Activated T-cell treated with anti-CD3 and anti-CD28 coated beads, Interleukin-2, amount 50 U/mL, for 48 hours (primary cell): ENCODE results near the gene SLC9A8.
"Not testable (repeated sequence)": the region's sequence is repeated elsewhere in the genome, so short reads cannot be mapped to it uniquely, and the experiment has no call there.

Experiments used
- DNase-seq, 2 experiments: peaks; one replicate each; pipeline ENCODE4 v3.0.0-alpha.2; 2020

Gene SLC9A8, protein sequence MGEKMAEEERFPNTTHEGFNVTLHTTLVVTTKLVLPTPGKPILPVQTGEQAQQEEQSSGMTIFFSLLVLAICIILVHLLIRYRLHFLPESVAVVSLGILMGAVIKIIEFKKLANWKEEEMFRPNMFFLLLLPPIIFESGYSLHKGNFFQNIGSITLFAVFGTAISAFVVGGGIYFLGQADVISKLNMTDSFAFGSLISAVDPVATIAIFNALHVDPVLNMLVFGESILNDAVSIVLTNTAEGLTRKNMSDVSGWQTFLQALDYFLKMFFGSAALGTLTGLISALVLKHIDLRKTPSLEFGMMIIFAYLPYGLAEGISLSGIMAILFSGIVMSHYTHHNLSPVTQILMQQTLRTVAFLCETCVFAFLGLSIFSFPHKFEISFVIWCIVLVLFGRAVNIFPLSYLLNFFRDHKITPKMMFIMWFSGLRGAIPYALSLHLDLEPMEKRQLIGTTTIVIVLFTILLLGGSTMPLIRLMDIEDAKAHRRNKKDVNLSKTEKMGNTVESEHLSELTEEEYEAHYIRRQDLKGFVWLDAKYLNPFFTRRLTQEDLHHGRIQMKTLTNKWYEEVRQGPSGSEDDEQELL

DNA sequence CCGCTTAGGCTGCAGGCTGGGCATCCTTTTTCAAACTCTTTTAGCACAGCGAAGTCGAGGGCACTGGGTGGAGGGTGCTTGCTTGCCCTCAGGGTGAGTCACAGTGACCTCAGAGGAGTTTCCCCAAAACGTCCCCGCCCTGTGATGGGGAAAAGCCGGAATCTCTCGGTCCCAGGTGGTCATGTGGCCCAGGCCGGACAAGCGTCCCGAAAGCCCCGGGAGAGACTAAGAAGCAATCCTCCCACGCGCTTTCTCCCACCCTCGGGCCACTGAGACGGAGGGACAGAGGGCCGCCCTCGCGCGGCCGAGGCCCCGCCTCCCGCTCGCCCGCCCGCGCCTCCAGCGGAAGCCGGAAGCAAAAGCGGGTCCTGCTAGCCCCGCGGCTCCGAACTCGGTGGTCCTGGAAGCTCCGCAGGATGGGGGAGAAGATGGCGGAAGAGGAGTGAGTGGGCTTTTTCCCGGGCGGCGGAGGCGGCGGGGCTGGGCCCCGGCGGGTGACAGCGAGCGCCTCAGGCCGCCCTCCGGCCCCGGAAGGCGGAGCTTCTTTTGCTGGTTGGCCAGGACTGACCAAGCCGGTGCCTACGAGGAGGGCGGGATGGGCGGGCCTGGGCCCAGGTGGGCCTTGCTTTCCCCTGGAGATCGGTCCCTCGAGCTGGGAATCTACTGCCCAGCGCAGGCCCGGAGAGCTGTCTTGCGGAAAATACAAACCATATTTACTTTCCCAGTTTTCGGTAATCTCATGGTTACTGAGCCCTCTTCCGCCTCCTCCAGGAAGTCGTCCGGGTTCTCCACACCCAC, at the start of gene SLC9A8:
Gene SLC9A8, plus strand, starts transcription at position 322 of the 798 bp plus-strand sequence. Its CDS starts 95 bp downstream, at position 417.
- DNase-seq, result peak; percentile 90

DNA sequence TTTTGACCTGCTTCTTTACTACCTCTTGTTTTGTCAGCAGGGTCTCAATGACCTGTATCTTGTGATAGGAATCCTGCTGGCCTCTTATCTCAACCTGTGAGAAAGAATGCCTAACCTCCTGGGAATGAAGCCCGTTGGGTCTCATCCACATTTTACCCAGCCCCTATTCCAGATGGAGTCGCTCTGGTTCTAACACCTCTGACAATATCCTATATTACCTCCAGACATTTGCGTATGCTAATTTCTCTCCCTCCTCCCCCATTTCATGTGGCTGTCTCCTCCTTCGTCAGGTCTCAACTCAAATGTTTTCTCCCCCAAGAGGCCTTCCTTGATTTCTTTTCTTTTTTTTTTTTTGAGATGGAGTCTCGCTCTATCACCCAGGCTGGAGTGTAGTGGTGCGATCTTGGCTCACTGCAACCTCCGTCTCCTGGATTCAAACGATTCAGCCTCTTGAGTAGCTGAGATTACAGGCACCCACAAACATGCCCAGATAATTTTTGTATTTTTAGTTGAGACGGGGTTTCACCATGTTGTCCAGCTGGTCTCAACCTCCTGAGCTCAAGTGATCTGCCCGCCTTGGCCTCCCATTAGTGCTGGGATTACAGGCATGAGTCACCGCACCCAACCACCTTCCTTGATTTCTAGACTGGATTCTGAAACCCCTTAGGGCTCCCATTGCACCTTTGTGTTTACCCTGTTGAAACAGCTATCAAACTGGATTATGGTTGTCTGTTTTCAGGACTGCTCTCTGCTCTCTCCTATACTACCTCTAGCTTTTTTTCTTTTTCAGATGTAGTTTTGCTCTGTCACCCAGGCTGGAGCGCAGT, 49.5 kb upstream of the SLC9A8 start:
- no peak for DNase-seq

DNA sequence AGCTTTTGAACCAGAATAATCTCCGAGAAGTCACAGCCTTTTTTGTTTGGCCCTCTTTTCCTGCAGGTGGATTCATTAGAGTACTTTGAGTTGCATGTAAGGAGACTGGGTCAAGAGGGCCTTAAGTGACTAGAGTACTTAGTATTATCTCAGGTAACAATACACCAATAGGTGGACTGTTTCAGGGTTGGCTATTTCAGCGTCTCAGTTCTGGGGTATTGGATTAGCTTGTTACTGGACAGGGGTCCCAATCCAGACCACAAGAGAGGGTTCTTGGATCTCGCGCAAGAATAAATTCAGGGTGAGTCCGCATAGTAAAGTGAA, 47.3 kb upstream of the SLC9A8 start:
- no peak for DNase-seq

DNA sequence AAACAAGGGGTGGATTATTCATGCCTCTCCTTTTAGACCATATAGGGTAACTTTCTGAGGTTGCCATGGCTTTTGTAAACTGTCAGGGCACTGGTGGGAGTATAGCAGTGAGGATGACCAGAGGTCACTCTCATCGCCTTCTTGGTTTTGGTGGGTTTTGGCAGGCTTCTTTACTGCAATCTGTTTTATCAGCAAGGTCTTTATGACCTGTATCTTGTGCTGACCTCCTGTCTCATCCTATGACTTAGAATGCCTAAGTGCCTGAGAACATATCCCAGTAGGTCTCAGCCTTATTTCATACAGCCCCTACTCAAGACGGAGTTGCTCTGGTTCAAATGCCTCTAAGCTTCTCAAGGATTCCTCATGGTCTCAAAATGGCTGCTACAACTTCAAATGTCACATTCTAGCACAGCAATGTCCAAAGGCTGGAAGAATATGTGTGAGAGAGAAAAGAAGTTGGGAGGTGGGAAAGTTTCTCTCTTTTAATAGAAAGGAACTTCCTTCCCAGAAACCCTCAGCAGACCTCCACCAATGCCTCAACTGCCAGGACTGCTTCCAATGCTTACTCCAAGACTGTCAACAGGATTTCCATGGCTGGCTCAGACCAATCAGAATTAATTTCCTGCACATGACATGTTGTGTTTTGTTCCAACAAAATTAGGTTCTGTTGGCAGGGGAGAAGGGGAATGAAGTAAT, 46.6 kb upstream of the SLC9A8 start:
- DNase-seq, result no peak

DNA sequence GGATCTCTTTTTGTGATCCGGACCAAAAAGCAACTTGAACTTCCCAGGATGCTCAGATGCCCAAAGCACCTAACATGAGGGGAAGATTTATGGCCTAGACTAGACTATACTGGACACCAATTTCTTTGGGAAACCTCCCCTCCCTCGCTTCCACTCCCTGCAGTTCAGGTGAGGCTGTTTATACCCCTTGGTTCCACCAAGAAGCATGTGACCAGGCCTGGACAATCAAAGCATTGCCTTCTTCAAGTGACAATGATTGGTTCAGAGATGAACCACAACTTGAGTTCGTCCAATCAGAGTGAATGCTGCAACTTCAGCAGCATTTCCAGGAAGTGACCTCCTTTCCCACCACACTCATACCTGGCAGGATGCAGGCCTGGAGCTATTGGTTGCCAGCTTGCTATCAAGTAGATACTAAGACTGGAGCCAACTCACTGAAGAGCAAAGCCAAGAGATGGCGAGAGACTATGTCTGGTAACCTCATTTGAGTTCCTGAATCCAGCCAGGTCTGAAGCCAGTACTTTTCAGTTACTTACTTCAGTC, 45.6 kb upstream of the SLC9A8 start:
- no peak for DNase-seq

DNA sequence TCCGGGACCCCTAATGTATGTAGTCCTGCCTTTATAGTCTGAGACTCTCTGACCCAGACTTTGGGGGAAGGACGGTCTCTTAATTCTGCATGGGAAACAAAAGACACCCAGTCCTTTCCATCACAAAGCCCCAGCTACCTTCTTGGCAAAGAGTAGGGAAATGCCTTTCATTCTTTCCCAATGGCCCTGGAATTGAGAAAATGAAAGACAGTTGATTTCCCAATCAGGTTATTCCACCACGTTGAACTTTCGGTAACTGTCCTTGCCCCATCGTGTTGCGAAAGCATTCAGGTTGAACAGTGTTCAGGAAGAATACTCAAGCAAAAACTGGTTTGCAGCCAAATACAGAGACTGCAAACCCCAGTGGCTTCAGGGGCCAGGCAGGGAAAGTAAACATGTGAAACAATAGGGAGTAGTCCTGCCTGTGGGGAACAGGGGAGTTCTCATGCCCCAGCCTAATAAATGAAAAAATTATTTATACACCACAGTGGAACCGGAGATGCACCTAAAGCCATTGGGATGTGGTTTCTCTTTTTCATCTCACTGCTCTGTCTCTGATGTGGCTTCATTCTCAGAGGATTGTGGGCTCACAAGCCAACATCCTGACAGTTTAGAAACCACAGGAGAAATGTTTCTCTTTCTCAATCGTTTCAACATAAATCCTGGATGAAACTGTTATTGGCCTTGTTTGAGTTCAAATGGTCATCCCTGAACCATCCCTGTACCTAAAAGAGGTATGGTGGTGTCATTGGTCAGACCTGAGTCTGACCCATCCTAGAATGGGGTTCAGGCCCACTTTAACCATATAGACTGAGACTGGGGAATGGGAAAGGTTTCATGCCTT, 44.2 kb upstream of the SLC9A8 start:
- no peak for DNase-seq

DNA sequence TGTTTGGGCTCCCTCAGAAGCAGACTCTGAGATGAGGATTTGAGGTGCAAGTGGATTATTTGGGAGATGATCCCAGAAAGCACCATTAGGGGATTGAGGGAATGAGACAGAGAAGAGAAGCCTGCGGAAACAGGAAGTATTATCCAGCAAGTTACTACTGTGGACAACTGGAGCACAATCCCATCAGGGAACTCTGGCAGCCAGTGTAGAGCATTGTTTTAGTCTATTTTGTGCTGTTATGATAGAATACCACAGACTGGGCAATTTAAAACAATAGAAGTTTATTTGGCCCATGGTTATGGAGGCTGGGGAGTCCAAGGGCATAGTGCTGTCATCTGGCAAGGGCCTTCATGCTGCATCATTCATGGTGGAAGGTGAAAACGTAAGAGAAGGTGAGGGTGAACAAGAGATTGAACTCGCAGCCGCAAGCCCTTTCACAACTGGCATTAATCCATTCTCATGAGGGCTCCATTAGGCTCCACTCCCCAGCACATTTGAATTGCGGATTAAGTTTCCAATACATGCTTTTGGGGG, 43.5 kb upstream of the SLC9A8 start:
- no peak for DNase-seq

DNA sequence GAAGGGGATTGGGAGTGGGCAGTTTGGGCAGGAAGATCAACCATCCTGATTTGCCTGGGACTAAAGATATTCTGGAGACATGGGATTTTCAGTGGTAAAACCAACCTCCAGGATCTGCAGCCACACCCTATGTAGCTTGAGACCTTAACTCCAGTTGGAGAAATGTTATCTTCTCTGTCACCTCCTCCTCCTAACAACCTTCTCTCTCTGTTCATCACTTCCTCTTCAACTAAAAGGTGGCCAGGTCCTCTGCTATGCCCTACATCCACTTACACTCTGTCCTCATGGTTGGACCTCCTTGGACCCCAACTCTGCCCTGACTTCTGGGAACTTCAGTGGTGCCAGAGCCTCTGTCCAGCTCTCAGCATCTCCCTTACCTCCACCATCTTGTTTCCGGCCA, 42.0 kb upstream of the SLC9A8 start:
- DNase-seq, result no peak

DNA sequence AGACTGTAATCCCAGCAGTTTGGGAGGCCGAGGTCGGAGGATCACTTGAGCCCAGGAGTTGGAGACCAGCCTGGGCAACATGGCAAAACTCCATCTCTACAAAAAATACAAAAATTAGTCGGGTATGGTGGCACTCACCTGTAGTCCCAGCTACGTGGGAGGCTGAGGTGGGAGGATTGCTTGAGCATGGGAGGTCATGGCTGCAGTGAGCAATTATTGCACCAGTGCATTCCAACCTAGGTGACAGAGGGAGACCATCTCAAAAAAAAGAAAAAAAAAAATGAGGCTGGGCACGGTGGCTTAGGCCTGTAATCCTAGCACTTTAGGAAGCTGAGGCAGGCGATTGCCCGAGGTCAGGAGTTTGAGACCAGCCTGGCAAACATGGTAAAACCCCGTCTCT, 38.4 kb upstream of the SLC9A8 start:
- DNase-seq, result not testable (repeated sequence)

DNA sequence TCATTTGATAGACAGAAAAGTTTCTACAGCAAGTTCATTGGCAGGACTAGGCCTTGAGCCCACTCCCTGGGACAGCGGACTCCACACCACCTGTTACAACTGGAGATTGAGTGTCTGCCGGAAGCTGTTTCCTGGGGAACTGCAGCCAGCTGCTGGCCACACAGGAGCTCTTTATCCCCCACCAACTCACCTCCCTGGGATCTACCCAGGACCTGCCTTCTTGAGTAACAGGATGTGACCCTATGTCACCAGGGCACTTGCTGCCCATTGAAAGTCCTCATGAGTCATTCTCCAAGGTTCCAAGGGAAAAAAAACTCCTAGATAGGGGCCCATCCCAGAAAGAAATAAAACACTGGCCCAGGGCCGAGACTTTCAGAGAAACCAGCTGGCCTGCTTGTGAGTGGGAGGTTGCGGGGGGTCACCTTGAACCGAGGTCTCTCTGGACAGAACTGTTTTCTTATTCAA, 37.4 kb upstream of the SLC9A8 start:
- no peak for DNase-seq

DNA sequence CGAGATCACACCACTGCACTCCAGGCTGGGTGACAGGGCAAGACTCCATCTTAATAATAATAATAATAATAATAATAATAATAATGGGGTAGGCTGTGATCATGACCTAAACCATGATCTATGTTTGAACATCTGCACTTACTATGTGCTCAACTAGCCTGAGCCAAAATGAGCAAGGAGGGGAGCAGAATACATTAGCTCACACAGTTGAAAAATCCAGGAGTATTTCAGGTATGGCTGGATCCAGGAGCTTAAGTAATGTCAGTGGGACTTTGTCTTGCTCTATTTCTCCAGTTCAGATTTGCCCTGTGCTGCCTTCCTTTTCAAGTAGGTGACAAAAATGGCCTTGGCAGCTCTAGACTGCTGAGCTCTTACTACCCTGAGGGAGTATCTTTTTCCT, 32.7 kb upstream of the SLC9A8 start:
- DNase-seq, result no peak

DNA sequence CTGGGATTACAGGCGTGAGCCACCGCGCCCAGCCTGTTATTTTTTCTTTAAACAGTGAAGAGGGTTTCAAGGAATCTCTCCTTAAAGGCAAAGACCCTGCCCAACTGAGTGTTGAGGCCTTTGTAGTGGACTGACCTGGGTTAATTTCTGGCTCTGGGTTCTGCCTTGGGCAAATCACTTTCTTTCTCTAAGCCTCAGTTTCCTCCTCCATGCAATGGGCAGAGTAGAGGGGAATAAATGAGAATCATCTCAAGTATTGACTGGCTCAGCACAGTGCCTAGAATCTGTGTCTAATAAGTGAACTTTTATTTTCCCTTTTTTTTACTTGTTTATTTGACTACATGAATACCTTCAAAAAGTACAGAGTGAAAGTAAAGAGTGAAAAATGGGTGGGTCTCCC, 31.0 kb upstream of the SLC9A8 start:
- no peak for DNase-seq

DNA sequence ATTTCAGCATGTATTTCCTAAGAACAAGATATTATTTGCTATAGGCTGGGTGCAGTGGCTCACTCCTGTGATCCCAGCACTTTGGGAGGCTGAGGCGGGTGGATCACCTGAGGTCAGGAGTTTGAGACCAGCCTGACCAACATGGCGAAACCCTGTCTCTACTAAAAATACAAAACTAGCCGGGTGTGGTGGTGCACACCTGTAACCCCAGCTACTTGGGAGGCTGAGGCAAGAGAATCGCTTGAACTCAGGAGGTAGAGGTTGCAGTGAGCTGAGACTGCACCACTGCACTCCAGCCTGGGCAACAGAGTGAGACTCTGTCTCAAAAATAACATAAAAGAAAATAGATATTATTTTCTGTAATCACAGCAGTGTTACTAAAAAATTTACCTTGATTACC, 30.2 kb upstream of the SLC9A8 start:
- not testable (repeated sequence) for DNase-seq

DNA sequence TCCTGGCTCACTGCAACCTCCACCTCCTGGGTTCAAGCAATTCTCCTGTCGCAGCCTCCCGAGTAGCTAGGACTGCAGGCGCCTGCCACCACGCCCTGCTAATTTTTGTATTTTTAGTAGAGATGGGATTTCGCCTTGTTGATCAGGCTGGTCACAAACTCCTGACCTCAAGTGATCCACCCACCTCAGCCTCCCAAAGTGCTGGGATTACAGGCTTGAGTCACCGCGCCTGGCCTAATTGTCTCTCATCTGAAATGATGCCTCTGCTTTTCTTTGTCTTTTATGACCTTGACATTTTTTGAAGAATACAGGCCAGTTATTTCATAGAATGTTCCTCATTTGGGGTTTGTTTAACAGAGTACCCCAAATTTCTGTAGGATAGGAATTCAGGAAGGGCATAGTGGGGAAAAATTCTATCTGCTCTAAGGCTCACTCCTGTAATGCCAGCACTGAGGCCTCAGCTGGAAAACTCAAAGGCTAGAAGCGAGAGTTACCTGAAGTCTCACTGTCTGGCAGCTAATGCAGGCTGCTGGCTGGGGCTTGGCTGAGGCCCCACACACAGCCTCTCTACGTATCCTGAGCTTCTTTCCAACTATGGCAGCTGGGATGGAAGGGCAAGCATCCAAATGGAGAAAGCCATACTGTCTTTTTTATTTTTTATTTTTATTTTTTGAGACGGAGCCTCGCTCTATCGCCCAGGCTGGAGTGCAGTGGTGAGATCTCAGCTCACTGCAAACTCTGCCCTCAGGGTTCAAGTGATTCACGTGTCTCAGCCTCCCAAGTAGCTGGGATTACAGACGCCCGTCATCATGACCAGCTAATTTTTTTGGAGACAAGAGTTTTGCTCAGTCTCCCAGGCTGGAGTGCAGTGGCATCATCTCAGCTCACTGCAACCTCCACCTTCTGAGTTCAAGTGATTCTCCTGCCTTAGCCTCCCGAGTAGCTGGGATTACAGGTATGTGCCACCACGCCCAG, 29.3 kb upstream of the SLC9A8 start:
- not testable (repeated sequence) for DNase-seq

DNA sequence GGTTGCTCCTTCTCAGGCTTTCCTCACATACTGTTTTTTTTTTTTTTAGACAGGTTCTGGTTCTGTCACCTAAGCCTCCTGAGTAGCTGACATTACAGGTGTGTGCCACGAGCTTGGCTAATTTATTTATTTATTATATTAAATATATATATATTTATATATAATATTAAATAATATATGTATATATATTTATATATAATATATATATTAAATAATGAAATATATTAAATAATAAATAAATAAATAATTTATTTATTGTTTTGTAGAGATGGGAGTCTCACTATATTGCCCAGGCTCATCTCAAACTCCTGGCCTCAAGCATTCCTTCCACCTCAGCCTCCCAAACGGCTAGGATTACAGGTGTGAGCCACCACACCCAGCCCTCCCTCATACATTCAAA, 28.3 kb upstream of the SLC9A8 start:
- no peak for DNase-seq

DNA sequence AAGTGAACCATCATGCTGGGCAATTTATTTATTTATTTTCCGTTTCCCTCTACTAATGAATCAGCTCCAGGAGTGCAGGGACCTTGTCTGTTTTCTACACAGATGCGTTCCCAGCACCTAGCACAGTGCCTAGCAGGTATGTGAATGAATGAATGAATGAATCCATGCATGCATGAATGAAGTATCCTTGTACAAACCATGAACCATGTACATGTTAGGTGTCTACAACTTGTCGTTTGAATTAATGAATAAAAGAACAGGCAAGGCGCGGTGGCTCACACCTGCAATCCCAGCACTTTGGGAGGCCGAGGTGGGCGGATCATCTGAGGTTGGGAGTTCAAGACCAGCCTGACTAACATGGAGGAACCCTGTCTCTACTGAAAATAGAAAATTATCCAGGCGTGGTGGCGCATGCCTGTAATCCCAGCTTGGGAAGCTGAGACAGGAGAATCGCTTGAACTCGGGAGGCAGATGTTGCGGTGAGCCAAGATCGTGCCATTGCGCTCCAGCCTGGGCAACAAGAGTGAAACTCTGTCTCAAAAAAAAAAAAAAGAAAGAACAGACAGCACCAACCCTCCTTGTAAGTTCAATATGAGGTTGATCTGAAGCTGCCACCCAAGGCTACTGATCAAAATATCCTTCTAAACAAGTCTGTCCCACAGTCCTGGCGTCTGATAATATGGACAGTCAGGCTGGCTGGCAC, 27.3 kb upstream of the SLC9A8 start:
- DNase-seq, result no peak

DNA sequence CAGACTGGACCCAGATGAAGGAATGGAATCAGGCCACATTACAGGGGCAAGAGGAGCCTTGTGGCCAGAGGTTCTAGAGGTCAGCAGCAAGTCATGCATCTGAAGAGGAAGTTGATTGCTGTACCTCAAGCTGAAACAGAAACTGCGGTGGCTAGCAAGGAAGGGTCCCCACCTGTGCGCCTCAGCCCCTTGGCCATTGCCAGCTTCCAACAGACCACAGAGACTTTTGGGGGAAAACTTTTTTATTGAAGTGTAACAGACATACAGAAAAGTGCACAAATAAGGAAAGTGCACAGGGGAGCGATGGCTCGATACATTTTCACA, 26.8 kb upstream of the SLC9A8 start:
- DNase-seq, result no peak

DNA sequence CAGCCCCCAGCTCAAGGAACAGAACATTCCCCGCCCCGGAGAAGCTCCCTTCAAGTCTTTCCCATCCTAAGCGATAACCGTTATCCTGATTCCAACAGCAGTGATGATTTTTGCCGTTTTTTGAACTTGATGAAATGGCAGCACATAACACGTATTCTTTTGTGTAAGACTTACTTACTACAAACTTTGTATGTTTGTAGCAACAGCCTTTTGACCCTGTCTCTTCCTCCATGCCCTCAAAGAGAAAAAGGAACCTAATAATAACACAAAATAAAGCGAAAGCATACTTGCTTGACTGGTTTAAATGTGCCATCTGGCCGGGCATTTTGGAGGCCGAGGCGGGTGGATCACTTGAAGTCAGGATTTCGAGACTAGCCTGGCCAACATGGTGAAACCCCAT, 26.4 kb upstream of the SLC9A8 start:
- no peak for DNase-seq
